Endothelial cell of umbilical vein (primary cell): ENCODE measurements around the gene NTSR1.

Experiments used
- FOS ChIP-seq: IDR thresholded peaks from 2 replicates; pipeline ENCODE4 v1.6.1; 2011; ENCODE audit warnings: mild to moderate bottlenecking, low read length, moderate library complexity, borderline replicate concordance; ENCODE audit not compliant: insufficient read depth
- POLR2A ChIP-seq: IDR thresholded peaks from 2 replicates; pipeline ENCODE4 v1.6.1; 2012; ENCODE audit warnings: low read depth, mild to moderate bottlenecking, control low read depth, low read length

DNA sequence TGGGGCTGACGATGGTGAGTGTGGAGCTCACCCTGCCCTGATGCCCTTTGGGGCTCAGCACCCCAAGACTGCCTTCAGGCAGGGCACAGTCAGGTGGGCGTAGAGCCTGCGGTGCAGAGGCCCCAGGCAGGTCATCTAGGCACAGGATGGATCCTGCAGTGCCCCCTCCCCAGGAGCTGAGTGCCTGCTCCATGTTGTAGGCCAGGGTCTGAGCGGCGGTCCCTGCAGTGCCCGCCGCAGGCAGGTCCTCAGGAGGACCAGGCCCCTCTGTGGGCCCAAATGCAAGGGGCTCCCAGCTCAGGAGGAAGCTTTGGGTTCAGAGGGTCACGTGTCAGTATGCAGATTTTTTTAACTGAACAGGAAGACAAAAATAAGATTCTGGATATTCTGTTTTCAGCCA, 90.4 kb downstream of the NTSR1 start:
- TF ChIP-seq FOS (no peak), POLR2A (no peak)
